ENCODE results near the gene DMD. TPM values are rescaled to one million over a fixed set of nuclear protein-coding genes. Genes with fewer than 3 reads are reported as not detected.

DMD gene
- polyA plus RNA-seq, 1 donor from 2014 or later: 21.6 TPM

- Histone ChIP-seq H3K9me2 (ENCODE audit: insufficient read depth, low read length) (no peaks in the 10 kb centered on the region), H4K20me1 (ENCODE audit: insufficient read depth) (no peaks in the 10 kb centered on the region), H3K4me2 (ENCODE audit: low read length) (no peak overlapping the region), H3K27me3 (ENCODE audit: insufficient read depth, low read depth, low read length) (no peaks in the 10 kb centered on the region), H3K27ac (ENCODE audit: low read length) (no peak overlapping the region), H3F3A (ENCODE audit: insufficient read depth, low read length, poor library complexity, severe bottlenecking) (no peaks in the 10 kb centered on the region), H3K79me2 (replicated peaks; ENCODE audit: insufficient read depth, low read length) (no peaks in the 10 kb centered on the region), H3K9ac (ENCODE audit: low read length) (no peak overlapping the region), H3K4me3 (ENCODE audit: low read length) (no peak overlapping the region), H2AFZ (ENCODE audit: low read depth, low read length) (no peak overlapping the region), H3K36me3 (ENCODE audit: insufficient read depth, low read length) (no peaks in the 10 kb centered on the region), H3K9me3 (ENCODE audit: low read length) (no peaks in the 10 kb centered on the region)
- TF ChIP-seq EP300 (conservative IDR thresholded peaks at IDR 0.05; ENCODE audit: poor library complexity, severe bottlenecking): no peak
- TF ChIP-seq TAF1 (IDR thresholded peaks at IDR 0.05; ENCODE audit: low read depth): no peak
Observed at GRCh38 chrX:32185160-32185559, 1026.2 kb downstream of the DMD start.

- Histone ChIP-seq H3K9me3 (ENCODE audit: low read length) (no peaks in the 10 kb centered on the region), H3K79me2 (replicated peaks; ENCODE audit: insufficient read depth, low read length) (no peaks in the 10 kb centered on the region), H3K4me3 (ENCODE audit: low read length) (no peak overlapping the region), H3K9me2 (ENCODE audit: insufficient read depth, low read length) (no peaks in the 10 kb centered on the region), H4K20me1 (ENCODE audit: insufficient read depth) (no peaks in the 10 kb centered on the region), H3F3A (ENCODE audit: insufficient read depth, low read length, poor library complexity, severe bottlenecking) (no peaks in the 10 kb centered on the region), H3K9ac (ENCODE audit: low read length) (no peak overlapping the region), H3K27me3 (ENCODE audit: insufficient read depth, low read depth, low read length) (no peaks in the 10 kb centered on the region), H3K27ac (ENCODE audit: low read length) (peak overlapping the region; percentile 62), H3K4me2 (ENCODE audit: low read length) (no peak overlapping the region), H2AFZ (ENCODE audit: low read depth, low read length) (no peak overlapping the region), H3K36me3 (ENCODE audit: insufficient read depth, low read length) (no peaks in the 10 kb centered on the region)
- TF ChIP-seq SMC3 (conservative IDR thresholded peaks at IDR 0.05; ENCODE audit: poor library complexity) (no peak), TAF1 (IDR thresholded peaks at IDR 0.05; ENCODE audit: low read depth) (no peak), MXI1 (conservative IDR thresholded peaks at IDR 0.05; ENCODE audit: poor library complexity, severe bottlenecking) (no peak), POLR2AphosphoS5 (IDR thresholded peaks at IDR 0.05) (no peak), EZH2 (IDR thresholded peaks at IDR 0.05; ENCODE audit: borderline replicate concordance, insufficient read depth, low read length, poor library complexity, severe bottlenecking) (no peak), REST (IDR thresholded peaks at IDR 0.05; ENCODE audit: borderline replicate concordance) (no peak), RAD21 (conservative IDR thresholded peaks at IDR 0.05) (no peak), CTCF (IDR thresholded peaks at IDR 0.05; ENCODE audit: poor library complexity, severe bottlenecking) (no peak), EP300 (conservative IDR thresholded peaks at IDR 0.05; ENCODE audit: poor library complexity, severe bottlenecking) (no peak)
Observed at GRCh38 chrX:32183066-32183465, 1028.3 kb downstream of the DMD start.

GRCh38 chrX:32176510-32176909 is 1034.8 kb downstream of the DMD start:
- Histone ChIP-seq H3K27ac (ENCODE audit: low read length) (no peak overlapping the region), H3K79me2 (replicated peaks; ENCODE audit: insufficient read depth, low read length) (no peaks in the 10 kb centered on the region), H3K9me2 (ENCODE audit: insufficient read depth, low read length) (no peaks in the 10 kb centered on the region), H3K36me3 (ENCODE audit: insufficient read depth, low read length) (no peaks in the 10 kb centered on the region), H3K27me3 (ENCODE audit: insufficient read depth, low read depth, low read length) (no peaks in the 10 kb centered on the region), H4K20me1 (ENCODE audit: insufficient read depth) (no peaks in the 10 kb centered on the region), H2AFZ (ENCODE audit: low read depth, low read length) (no peak overlapping the region), H3K4me2 (ENCODE audit: low read length) (no peak overlapping the region), H3K4me3 (ENCODE audit: low read length) (no peak overlapping the region), H3K9me3 (ENCODE audit: low read length) (no peaks in the 10 kb centered on the region), H3K9ac (ENCODE audit: low read length) (no peak overlapping the region), H3F3A (ENCODE audit: insufficient read depth, low read length, poor library complexity, severe bottlenecking) (no peaks in the 10 kb centered on the region)
- TF ChIP-seq EP300 (conservative IDR thresholded peaks at IDR 0.05; ENCODE audit: poor library complexity, severe bottlenecking) (no peak), CTCF (IDR thresholded peaks at IDR 0.05; ENCODE audit: poor library complexity, severe bottlenecking) (no peak), POLR2AphosphoS5 (IDR thresholded peaks at IDR 0.05) (no peak), RAD21 (conservative IDR thresholded peaks at IDR 0.05) (no peak), SMC3 (conservative IDR thresholded peaks at IDR 0.05; ENCODE audit: poor library complexity) (no peak), MXI1 (conservative IDR thresholded peaks at IDR 0.05; ENCODE audit: poor library complexity, severe bottlenecking) (no peak), REST (IDR thresholded peaks at IDR 0.05; ENCODE audit: borderline replicate concordance) (no peak), EZH2 (IDR thresholded peaks at IDR 0.05; ENCODE audit: borderline replicate concordance, insufficient read depth, low read length, poor library complexity, severe bottlenecking) (no peak), TAF1 (IDR thresholded peaks at IDR 0.05; ENCODE audit: low read depth) (no peak)
